GM12873 (cell line): Measurements from ENCODE around the gene ALPG.
A peak's percentile ranks its signal among the peaks of the same experiment; 100 is the strongest.

Source experiments
- TF ChIP-seq, protein P1 (sequence below): IDR thresholded peaks from 2 replicates; pipeline ENCODE4 v1.5.1; 2012; ENCODE audit warnings: low read depth, mild to moderate bottlenecking, moderate library complexity, low read length, control low read depth; ENCODE audit not compliant: insufficient read depth; ENCODE audit errors: missing control alignments

Gene ALPG

DNA sequence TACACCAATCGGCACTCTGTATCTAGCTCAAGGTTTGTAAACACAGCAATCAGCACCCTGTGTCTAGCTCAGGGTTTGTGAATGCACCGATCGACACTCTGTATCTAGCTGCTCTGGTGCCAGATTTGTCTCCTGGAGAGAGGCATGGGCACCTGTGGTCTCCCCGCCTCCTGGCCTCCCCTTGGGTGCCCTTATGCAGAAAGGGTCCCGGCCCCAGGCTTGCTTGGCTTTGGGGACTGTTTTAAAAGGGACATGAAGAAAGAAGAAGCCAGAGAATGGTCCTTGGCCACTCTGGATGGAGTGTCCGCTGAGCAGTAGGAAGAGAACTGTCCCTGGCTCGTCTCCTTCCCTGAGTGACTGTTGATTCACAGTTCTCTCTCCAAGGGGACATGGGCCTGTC lies 39.6 kb upstream of the ALPG start:
- TF ChIP-seq, protein P1, sequence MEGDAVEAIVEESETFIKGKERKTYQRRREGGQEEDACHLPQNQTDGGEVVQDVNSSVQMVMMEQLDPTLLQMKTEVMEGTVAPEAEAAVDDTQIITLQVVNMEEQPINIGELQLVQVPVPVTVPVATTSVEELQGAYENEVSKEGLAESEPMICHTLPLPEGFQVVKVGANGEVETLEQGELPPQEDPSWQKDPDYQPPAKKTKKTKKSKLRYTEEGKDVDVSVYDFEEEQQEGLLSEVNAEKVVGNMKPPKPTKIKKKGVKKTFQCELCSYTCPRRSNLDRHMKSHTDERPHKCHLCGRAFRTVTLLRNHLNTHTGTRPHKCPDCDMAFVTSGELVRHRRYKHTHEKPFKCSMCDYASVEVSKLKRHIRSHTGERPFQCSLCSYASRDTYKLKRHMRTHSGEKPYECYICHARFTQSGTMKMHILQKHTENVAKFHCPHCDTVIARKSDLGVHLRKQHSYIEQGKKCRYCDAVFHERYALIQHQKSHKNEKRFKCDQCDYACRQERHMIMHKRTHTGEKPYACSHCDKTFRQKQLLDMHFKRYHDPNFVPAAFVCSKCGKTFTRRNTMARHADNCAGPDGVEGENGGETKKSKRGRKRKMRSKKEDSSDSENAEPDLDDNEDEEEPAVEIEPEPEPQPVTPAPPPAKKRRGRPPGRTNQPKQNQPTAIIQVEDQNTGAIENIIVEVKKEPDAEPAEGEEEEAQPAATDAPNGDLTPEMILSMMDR, result no peak

DNA sequence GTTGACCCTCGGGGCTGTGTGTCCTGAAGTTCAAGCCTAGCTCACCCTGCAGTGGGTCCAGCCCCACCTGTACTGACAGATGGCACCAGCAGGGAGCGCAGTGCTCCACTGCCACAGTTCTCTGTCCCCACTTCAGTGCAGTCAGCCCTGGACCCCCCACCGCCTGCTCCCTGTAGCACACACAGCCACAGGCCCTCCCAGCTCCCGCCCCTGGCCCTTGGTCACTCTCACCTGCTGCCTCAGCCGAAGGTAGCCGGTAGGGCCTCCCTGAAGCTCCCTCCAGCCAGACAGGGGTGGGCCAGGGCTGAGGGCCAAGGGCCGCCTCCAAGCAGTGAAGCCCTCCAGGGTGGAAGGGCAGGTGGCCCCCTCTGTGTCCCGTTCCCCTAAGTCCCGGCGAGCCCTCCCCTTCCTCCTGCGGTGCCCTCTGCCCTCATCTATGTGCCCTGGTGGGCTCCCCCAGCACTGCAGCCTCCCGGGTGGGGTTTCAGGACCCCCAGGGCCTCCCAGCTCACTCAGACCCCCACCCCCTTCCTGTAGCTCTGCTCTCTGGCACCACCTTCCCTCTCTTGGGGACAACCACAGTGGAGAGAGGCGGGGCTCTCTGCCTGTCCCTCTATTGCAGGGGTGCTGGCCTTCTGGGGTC lies 38.9 kb upstream of the ALPG start:
- TF ChIP-seq, protein P1, result peak; percentile 55

DNA sequence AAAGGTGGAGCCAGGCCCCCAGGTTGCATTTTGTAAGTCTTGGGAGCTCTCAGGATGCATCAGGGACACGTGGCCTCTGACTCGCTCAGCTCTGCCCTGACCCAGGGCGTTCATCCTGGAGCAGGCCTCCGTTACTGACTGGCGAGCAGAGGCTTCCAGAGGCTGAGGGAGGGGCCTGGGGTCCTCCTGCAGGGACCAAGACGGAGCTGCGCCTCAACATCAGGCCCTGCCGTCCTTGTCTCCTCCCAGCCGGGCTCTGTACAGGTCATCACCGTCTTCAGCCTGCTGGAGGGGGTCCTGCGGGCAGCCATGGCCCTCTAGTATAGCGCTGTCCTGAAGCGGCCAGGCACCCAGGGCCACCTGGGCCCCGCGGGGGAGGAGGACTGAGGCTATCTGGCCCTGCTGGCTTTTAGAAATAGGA lies 38.3 kb upstream of the ALPG start:
- TF ChIP-seq, protein P1, result no peak

DNA sequence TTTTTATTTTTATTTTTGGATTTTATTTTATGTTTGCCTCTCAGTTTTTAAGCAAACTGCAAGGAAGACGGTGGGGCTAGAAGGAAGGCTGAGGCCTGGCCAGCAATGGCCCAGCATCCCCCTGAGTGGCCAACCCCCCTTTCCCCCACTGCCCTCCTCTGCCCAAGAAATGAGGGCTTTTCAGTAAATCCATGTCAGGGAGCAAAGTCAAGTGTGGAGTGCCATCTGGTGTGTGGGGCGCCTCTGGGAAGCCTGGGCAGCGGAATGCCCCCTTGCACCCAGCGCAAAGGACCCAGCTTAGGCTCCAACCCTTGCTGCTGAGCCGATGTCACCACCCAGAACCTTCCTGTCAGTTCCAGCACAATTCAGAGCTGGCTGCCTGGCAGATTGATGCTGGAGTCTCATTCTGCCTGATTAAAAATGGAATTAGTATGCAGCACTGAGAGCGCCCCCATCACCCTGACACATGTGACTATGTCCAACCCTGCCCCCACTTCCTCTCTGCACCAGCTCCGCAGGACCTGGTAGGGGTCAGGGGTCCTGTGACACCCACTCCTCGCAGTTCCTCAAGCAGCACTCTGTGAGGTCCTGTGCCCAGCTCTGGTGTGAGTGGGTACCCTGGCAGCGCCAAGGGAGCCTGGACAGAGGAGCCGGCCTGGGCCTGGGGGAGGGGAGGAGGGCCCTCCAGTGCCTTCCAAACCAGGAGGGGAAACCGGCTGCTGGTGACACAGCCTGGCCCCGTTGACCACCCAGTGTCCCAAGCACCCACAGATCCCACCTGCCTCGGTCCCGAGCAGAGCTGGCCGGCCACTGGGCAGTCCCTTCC lies 37.3 kb upstream of the ALPG start:
- TF ChIP-seq, protein P1, result no peak

DNA sequence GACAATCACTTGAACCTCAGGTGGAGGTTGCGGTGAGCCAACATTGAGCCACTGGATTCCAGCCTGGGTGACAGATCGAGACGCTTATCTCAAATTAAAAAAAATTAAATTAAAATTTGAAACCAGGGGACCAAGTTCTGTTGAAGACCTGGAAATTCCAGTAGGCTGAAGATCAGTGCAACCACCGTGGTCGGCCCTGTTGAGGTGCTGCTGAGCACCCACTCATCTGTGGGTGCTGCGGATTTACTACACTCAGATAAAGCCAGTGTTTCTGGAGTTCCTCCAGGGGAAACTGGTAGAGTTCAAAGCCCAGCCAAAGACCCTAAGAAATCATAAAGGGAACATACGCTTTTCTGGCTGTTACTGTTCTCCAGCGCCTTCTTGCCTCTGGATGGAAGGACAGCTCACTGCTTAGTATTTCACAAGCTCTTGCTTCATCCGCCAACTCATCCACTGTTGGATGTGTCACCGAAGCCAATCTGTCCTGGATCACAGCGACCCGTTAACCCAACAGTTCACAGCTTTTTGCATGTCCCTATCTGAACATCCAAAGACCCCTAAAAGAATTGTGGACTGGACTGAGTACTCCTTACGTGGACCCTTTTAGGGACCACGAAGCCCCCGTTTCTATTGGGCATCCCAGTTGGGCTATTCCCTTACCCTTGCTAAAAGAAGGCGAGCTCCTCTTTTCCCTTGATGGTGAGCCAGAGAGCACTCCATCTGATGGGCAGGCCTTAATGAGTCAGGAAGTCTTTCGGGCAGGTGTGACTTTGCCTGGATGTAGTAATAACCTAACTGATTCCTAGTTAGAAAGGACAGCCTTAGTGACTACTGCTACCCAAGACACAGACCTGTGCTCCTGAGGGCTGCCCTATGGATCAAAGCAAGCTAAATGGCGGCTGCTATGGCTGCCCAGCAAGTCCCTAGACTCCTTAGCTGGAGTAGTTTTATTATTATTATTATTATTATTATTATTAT lies 34.1 kb upstream of the ALPG start:
- TF ChIP-seq, protein P1, result no peak

DNA sequence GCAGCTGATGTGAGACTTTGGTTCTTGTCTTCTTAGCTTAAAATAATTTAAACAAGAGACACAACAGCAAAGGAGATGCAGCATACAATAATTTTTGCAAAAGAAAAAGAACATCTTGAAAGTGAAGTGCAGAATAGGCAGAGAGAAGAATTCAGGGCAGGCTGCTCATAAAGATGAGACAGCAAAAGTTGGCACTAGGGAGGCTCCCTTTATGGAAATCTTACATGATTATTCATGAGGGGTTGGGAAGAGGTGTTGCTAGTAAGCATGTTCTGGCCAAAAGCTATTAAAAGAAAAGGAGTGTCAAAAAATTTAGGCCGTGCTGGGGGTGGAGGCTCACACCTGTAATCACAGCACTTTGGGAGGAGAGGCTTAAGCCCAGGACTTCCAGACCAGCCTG lies 32.3 kb upstream of the ALPG start:
- TF ChIP-seq, protein P1, result no peak

DNA sequence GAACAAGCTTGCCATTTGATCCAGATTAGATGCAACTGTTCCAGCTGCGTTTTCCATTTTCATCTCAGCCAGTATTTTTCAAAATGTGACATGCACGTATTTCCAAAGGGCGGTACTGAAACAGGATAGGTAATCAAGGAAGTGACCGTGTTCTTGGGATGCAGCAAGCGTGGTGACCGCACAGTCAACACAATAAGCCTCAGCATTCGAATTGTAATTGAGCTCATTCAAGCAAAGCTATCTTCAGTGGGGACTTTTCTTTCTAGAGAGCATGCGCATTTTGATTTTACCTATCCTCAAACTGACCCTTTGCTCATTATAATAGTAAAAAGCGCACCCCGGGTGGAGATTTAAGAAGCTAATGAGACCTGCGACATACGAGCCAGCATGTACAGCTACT lies 31.5 kb upstream of the ALPG start:
- TF ChIP-seq, protein P1, result no peak
